ENCODE results near the gene NEK9. TPM values are rescaled to one million over a fixed set of nuclear protein-coding genes. Genes with fewer than 3 reads are reported as not detected.

Gene NEK9
- total RNA-seq, 4 donors from 2014 or later, result 65.4 to 84.6 (median 76.9) TPM

DNA sequence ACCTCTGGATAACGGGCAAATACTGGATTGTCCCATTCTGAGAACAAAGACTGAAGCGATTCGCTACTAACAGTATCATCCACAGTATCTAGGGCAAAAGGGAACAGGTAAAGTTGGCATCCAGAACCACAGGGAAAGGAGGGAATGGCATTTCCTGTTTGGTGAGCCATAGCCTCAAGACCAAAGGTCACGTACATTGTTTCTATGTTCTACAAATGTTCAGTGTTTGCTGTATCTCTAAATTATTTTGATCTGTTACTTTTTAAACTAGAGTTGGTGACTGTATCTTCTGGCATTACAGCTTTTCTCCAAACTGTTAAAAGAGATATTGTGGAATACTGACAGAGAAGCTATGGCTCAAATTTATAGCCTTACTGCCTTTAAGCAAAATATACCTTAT is 85.2 kb downstream of the NEK9 start:
- intact Hi-C loops (cut with DNase I), result no loop called here
- H3K27ac ChIP-seq, result no peak overlapping the region

GRCh38 chr14:75040959-75041358 is 85.9 kb downstream of the NEK9 start:
- Histone ChIP-seq H3K36me3 (peaks cover 0 to 3% of the 10 kb centered on the region in 2 donors), H3K4me1 (peaks cover 16 to 18% of the 10 kb centered on the region in 2 donors), H3K27me3 (no peaks in the 10 kb centered on the region), H3K9me3 (no peaks in the 10 kb centered on the region), H3K4me3 (replicated peaks in 1 of 3) (no peak overlapping the region), H3K27ac (no peak overlapping the region)
- TF ChIP-seq POLR2A (IDR thresholded peaks at IDR 0.05), result no peak
- TF ChIP-seq, protein P1, sequence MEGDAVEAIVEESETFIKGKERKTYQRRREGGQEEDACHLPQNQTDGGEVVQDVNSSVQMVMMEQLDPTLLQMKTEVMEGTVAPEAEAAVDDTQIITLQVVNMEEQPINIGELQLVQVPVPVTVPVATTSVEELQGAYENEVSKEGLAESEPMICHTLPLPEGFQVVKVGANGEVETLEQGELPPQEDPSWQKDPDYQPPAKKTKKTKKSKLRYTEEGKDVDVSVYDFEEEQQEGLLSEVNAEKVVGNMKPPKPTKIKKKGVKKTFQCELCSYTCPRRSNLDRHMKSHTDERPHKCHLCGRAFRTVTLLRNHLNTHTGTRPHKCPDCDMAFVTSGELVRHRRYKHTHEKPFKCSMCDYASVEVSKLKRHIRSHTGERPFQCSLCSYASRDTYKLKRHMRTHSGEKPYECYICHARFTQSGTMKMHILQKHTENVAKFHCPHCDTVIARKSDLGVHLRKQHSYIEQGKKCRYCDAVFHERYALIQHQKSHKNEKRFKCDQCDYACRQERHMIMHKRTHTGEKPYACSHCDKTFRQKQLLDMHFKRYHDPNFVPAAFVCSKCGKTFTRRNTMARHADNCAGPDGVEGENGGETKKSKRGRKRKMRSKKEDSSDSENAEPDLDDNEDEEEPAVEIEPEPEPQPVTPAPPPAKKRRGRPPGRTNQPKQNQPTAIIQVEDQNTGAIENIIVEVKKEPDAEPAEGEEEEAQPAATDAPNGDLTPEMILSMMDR (IDR thresholded peaks at IDR 0.05), result no peak
- no peak for DNase-seq
- WGBS, 2 donors, result 98 to 100% methylated on average over 2 of the region's 2 CpGs
- intact Hi-C loops (cut with DNase I), result no loop called here

More for the DNA sequence above, 85.2 kb downstream of the NEK9 start:
- DNase-seq, result no peak
- no peaks in the 10 kb centered on the region for H3K9me3 ChIP-seq
- H3K27me3 ChIP-seq, result no peaks in the 10 kb centered on the region
- peaks cover 0 to 3% of the 10 kb centered on the region in 2 donors for H3K36me3 ChIP-seq
- WGBS, 2 donors, result 85 to 94% methylated on average over 4 of the region's 4 CpGs
- H3K4me1 ChIP-seq, result peaks cover 18 to 25% of the 10 kb centered on the region in 2 donors
- no peak for TF ChIP-seq POLR2A (IDR thresholded peaks at IDR 0.05)
- TF ChIP-seq, protein P1 (IDR thresholded peaks at IDR 0.05), result no peak
- H3K4me3 ChIP-seq (replicated peaks in 1 of 3), result no peak overlapping the region

- no peak for DNase-seq
- Histone ChIP-seq H3K36me3 (peaks cover 0 to 3% of the 10 kb centered on the region in 2 donors), H3K4me1 (peaks cover 11 to 14% of the 10 kb centered on the region in 2 donors), H3K27me3 (no peaks in the 10 kb centered on the region), H3K27ac (no peak overlapping the region), H3K4me3 (replicated peaks in 1 of 3) (no peak overlapping the region), H3K9me3 (no peaks in the 10 kb centered on the region)
- intact Hi-C loops (cut with DNase I), result no loop called here
- 93 to 100% methylated on average over 1 of the region's 1 CpG for WGBS, 2 donors
- TF ChIP-seq, protein P1 (IDR thresholded peaks at IDR 0.05), result no peak
- no peak for TF ChIP-seq POLR2A (IDR thresholded peaks at IDR 0.05)
These were observed 86.3 kb downstream of the NEK9 start for GRCh38 chr14:75040507-75040906.

DNA sequence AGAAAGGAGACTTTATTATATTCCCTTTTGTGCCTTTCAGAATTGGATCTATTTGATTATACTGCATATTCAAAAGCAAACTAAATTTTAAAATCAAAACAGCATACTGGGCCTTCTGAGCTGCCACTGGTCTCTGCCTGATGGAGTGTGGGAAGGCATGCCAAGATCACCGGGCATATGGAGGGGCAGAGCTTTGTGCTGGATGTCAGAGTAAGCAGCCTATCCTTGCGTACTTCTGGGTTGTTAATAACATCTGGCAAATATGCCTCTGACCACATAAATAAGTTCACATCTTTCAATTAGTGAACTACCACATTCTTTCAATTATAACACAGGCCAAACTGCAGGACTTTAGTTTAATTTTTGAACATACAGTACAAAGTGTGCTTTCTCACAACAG is 93.9 kb downstream of the NEK9 start:
- TF ChIP-seq, protein P1 (IDR thresholded peaks at IDR 0.05), result no peak
- TF ChIP-seq POLR2A (IDR thresholded peaks at IDR 0.05), result no peak
- DNase-seq, result no peak
- peaks cover 5 to 15% of the 10 kb centered on the region in 2 donors for H3K36me3 ChIP-seq
- H3K27me3 ChIP-seq, result no peaks in the 10 kb centered on the region
- H3K4me1 ChIP-seq, result peaks cover 6 to 25% of the 10 kb centered on the region in 2 donors
- no peak overlapping the region for H3K4me3 ChIP-seq (replicated peaks in 1 of 3)
- 92 to 97% methylated on average over 2 of the region's 2 CpGs for WGBS, 2 donors
- H3K27ac ChIP-seq, result no peak overlapping the region
- intact Hi-C loops (cut with DNase I), result no loop called here
- H3K9me3 ChIP-seq, result no peaks in the 10 kb centered on the region

DNA sequence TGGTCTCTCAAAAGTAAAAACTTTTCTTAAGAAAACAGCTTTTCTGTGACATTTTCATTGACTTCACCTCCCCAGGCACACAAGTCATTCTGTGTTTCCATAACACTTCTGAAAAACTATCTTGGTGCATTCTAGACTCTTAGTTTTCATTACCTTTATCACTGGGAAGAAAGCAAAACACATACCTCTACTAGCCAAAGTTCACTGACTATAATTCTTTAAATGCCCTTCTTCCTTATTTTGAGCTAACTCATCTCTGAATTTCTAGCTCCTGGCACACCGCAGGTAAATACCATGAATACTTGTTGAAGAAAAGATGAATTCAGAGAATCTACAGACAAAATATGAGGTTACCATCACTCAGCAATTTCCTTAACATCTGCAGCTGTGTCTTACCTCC is 96.7 kb downstream of the NEK9 start:
- Histone ChIP-seq H3K4me3 (replicated peaks in 1 of 3) (no peak overlapping the region), H3K36me3 (peaks cover 5 to 15% of the 10 kb centered on the region in 2 donors), H3K4me1 (peaks cover 6 to 25% of the 10 kb centered on the region in 2 donors), H3K27me3 (no peaks in the 10 kb centered on the region), H3K9me3 (no peaks in the 10 kb centered on the region), H3K27ac (peak overlapping the region in 2 of 3 donors; percentile 43 to 80)
- TF ChIP-seq POLR2A (IDR thresholded peaks at IDR 0.05), result no peak
- TF ChIP-seq, protein P1 (IDR thresholded peaks at IDR 0.05), result no peak
- intact Hi-C loops (cut with DNase I), result no loop called here
- WGBS, 2 donors, result 0% methylated on average over 1 of the region's 1 CpG
- no peak for DNase-seq

Small RNA genes lying within 50 kb of the gene (small RNA-seq; reads per million reads assigned to genes)
- gene HIF1AP1, result not detected

Other genes with a start within 250 kb of the NEK9 start
- 10 to 100 TPM; 80.9 to 91.6 (median 83.5) TPM for gene DLST, start 245.1 kb downstream of the NEK9 start, total RNA-seq
- gene RPS6KL1, start 203.8 kb downstream of the NEK9 start, total RNA-seq, result 10 to 100 TPM in 2 of 4 donors, 1 to 10 TPM in 2; 5.7 to 16.4 (median 9.5) TPM
- gene PGF, start 171.5 kb downstream of the NEK9 start, total RNA-seq, result 10 to 100 TPM; 34.4 to 68.8 (median 61.0) TPM
- 10 to 100 TPM; 47.0 to 94.8 (median 69.3) TPM for gene EIF2B2, start 124.1 kb downstream of the NEK9 start, total RNA-seq
- 10 to 100 TPM; 48.1 to 68.1 (median 57.9) TPM for gene MLH3, start 75.6 kb downstream of the NEK9 start, total RNA-seq
- gene ACYP1, start 63.0 kb downstream of the NEK9 start, total RNA-seq, result 10 to 100 TPM; 24.0 to 48.8 (median 36.1) TPM
- gene ZC2HC1C, start 57.4 kb downstream of the NEK9 start, total RNA-seq, result 10 to 100 TPM in 2 of 4 donors, 1 to 10 TPM in 2; 8.3 to 15.8 (median 12.4) TPM
- gene TMED10, start 49.6 kb upstream of the NEK9 start, total RNA-seq, result 100 to 1,000 TPM; 289 to 559 (median 388) TPM
- gene FOS, start 151.8 kb upstream of the NEK9 start, total RNA-seq, result 100 to 1,000 TPM in 2 of 4 donors, 10 to 100 TPM in 2; 32.1 to 239 (median 121) TPM